H9 (cell line): Measurements from ENCODE around the gene LRRFIP2. TPM values are rescaled to one million over a fixed set of nuclear protein-coding genes. Genes with fewer than 3 reads are reported as not detected.

Source experiments
- DNase-seq: peaks from one replicate; pipeline ENCODE4 v3.0.0-alpha.2; 2017
- H2AFZ ChIP-seq: one replicate; pipeline ENCODE4 v1.6.1; 2013; ENCODE audit warnings: mild to moderate bottlenecking, low read length, control low read depth, moderate library complexity
- H2AK5ac ChIP-seq: 2 replicates; pipeline ENCODE4 v1.6.1; 2013; ENCODE audit warnings: low read length, control low read depth, mixed read lengths; ENCODE audit not compliant: insufficient read length
- H2BK120ac ChIP-seq: one replicate; pipeline ENCODE4 v1.6.1; 2013; ENCODE audit warnings: low read depth, mild to moderate bottlenecking, low read length, control low read depth, inconsistent platforms; ENCODE audit not compliant: poor library complexity, severe bottlenecking
- H2BK12ac ChIP-seq: 2 replicates; pipeline ENCODE4 v1.6.1; 2013; ENCODE audit warnings: low read length, control low read depth, mixed read lengths, low read depth; ENCODE audit not compliant: insufficient read length
- H2BK15ac ChIP-seq: 2 replicates; pipeline ENCODE4 v1.6.1; 2013; ENCODE audit warnings: low read depth, low read length, control low read depth
- H2BK20ac ChIP-seq: one replicate; pipeline ENCODE4 v1.6.1; 2013; ENCODE audit warnings: low read depth, mild to moderate bottlenecking, low read length, control low read depth, inconsistent platforms; ENCODE audit not compliant: poor library complexity, severe bottlenecking
- H2BK5ac ChIP-seq: 2 replicates; pipeline ENCODE4 v1.6.1; 2013; ENCODE audit warnings: low read length, control low read depth, mixed read lengths; ENCODE audit not compliant: insufficient read length
- H3K14ac ChIP-seq: 2 replicates; pipeline ENCODE4 v1.6.1; 2013; ENCODE audit warnings: low read length, control low read depth; ENCODE audit not compliant: insufficient read depth
- H3K18ac ChIP-seq: 2 replicates; pipeline ENCODE4 v1.6.1; 2013; ENCODE audit warnings: low read depth, mild to moderate bottlenecking, mixed read lengths, low read length, control low read depth; ENCODE audit not compliant: insufficient read length
- H3K23ac ChIP-seq: 2 replicates; pipeline ENCODE4 v1.6.1; 2013; ENCODE audit warnings: low read length, control low read depth, mixed read lengths, low read depth; ENCODE audit not compliant: insufficient read length
- H3K23me2 ChIP-seq: 2 replicates; pipeline ENCODE4 v1.6.1; 2013; ENCODE audit warnings: low read depth, mild to moderate bottlenecking, mixed read lengths, low read length, control low read depth; ENCODE audit not compliant: insufficient read length, poor library complexity, severe bottlenecking
- H3K27ac ChIP-seq: 2 replicates; pipeline ENCODE4 v1.5.1; 2013; ENCODE audit warnings: low read length, control low read depth, mixed read lengths, low read depth; ENCODE audit not compliant: insufficient read length
- H3K27me3 ChIP-seq: 2 replicates; pipeline ENCODE4 v1.6.1; 2013; ENCODE audit warnings: low read length, control low read depth, inconsistent platforms; ENCODE audit not compliant: insufficient read depth
- H3K4ac ChIP-seq: 2 replicates; pipeline ENCODE4 v1.6.1; 2013; ENCODE audit warnings: low read depth, mild to moderate bottlenecking, control low read depth, inconsistent platforms, low read length, moderate library complexity
- H3K4me1 ChIP-seq: 2 replicates; pipeline ENCODE4 v1.6.1; 2013; ENCODE audit warnings: low read length, control low read depth, inconsistent platforms; ENCODE audit not compliant: insufficient read depth
- H3K4me2 ChIP-seq: 2 replicates; pipeline ENCODE4 v1.6.1; 2013; ENCODE audit warnings: low read length, control low read depth, mixed read lengths; ENCODE audit not compliant: insufficient read length, insufficient read depth
- H3K56ac ChIP-seq: 2 replicates; pipeline ENCODE4 v1.6.1; 2013; ENCODE audit warnings: low read depth, mild to moderate bottlenecking, mixed read lengths, low read length, control low read depth; ENCODE audit not compliant: insufficient read length
- H3K79me1 ChIP-seq: 2 replicates; pipeline ENCODE4 v1.6.1; 2013; ENCODE audit warnings: low read depth, mild to moderate bottlenecking, moderate library complexity, low read length, control low read depth, inconsistent platforms; ENCODE audit not compliant: insufficient read depth, poor library complexity, severe bottlenecking
- H3K79me2 ChIP-seq: 2 replicates; pipeline ENCODE4 v1.6.1; 2013; ENCODE audit warnings: low read length, control low read depth, inconsistent platforms; ENCODE audit not compliant: insufficient read depth
- H3K9ac ChIP-seq: 2 replicates; pipeline ENCODE4 v1.6.1; 2013; ENCODE audit warnings: low read length, control low read depth, mixed read lengths; ENCODE audit not compliant: insufficient read length; ENCODE audit errors: extremely low read depth
- H3K9me3 ChIP-seq: one replicate; pipeline ENCODE4 v1.6.1; 2013; ENCODE audit warnings: low read depth, low read length, inconsistent platforms; ENCODE audit not compliant: control insufficient read depth
- H3T11ph ChIP-seq: one replicate; pipeline ENCODE4 v1.6.1; 2013; ENCODE audit warnings: mild to moderate bottlenecking, low read length, control low read depth, inconsistent platforms
- H4K20me1 ChIP-seq: one replicate; pipeline ENCODE4 v1.6.1; 2013; ENCODE audit not compliant: control insufficient read depth, insufficient read length, insufficient read depth
- H4K5ac ChIP-seq: 2 replicates; pipeline ENCODE4 v1.6.1; 2013; ENCODE audit warnings: low read depth, mild to moderate bottlenecking, mixed read lengths, low read length, control low read depth; ENCODE audit not compliant: insufficient read length
- H4K8ac ChIP-seq: replicated peaks from 2 replicates; pipeline ENCODE4 v1.6.1; 2013; ENCODE audit warnings: low read length, control low read depth, mixed read lengths, low read depth; ENCODE audit not compliant: insufficient read length
- H4K91ac ChIP-seq: 2 replicates; pipeline ENCODE4 v1.6.1; 2013; ENCODE audit warnings: low read depth, mild to moderate bottlenecking, moderate library complexity, mixed read lengths, low read length, control low read depth; ENCODE audit not compliant: insufficient read length
- H3K27ac Mint-ChIP-seq, 3 experiments: 2 replicates in 2 of 3; 3 replicates in 1 of 3; pipeline ENCODE4 v1.8.0; 2020 to 2021; ENCODE audit warnings: mixed read lengths in 3 of 3, mild to moderate bottlenecking in 1 of 3, moderate library complexity in 1 of 3
- H3K27me3 Mint-ChIP-seq: 2 replicates; pipeline ENCODE4 v1.8.0; 2021; ENCODE audit warnings: low read depth, mild to moderate bottlenecking, moderate library complexity, mixed read lengths
- H3K36me3 Mint-ChIP-seq, 3 experiments: 2 replicates in 2 of 3; 3 replicates in 1 of 3; pipeline ENCODE4 v1.8.0; 2020 to 2021; ENCODE audit warnings: low read depth in 3 of 3, mixed read lengths in 3 of 3; ENCODE audit not compliant: insufficient read depth in 1 of 3
- H3K4me1 Mint-ChIP-seq, 2 experiments: 2 replicates each; pipeline ENCODE4 v1.8.0; 2020; ENCODE audit warnings: mixed read lengths in 2 of 2
- H3K4me3 Mint-ChIP-seq, 2 experiments: 2 replicates in 1 of 2; 3 replicates in 1 of 2; pipeline ENCODE4 v1.8.0; 2020 to 2021; ENCODE audit warnings: mild to moderate bottlenecking in 2 of 2, mixed read lengths in 2 of 2, moderate library complexity in 1 of 2
- H3K9me3 Mint-ChIP-seq, 2 experiments: 2 replicates in 1 of 2; 3 replicates in 1 of 2; pipeline ENCODE4 v1.8.0; 2020; ENCODE audit warnings: mild to moderate bottlenecking in 2 of 2, mixed read lengths in 2 of 2, moderate library complexity in 1 of 2
- CTCF ChIP-seq: fragments of 200-600 bp; sonication (generic); conservative IDR thresholded peaks from 3 replicates; pipeline ENCODE4 v1.8.0; 2021; ENCODE audit warnings: antibody characterized with exemption, mild to moderate bottlenecking
- WGBS: extraction: QIAGEN DNeasy Blood & Tissue Kit; methylation state at CpG from one replicate; pipeline ENCODE4 v1.1.7; 2013; ENCODE audit warnings: missing lambda C conversion rate, low lambda C conversion rate, mixed read lengths; ENCODE audit not compliant: insufficient read length; ENCODE audit errors: extremely low coverage; 5-methylcytosine and 5-hydroxymethylcytosine counted together
- total RNA-seq: library from RNA; stranded (reverse); gene quantifications from 2 replicates; pipeline ENCODE4 v1.2.1, GENCODE V29; 2021

LRRFIP2 gene
- total RNA-seq, 1 experiment from 2014 or later = 30.7 TPM

- Histone ChIP-seq H2BK12ac (no peak overlapping the region), H4K8ac (no peak overlapping the region), H4K20me1 (no peaks in the 10 kb centered on the region), H4K5ac (no peak overlapping the region), H3K79me1 (no peaks in the 10 kb centered on the region), H3K27me3 (no peaks in the 10 kb centered on the region), H2BK120ac (no peak overlapping the region), H3T11ph (no peak overlapping the region), H2BK5ac (no peak overlapping the region), H3K4ac (no peak overlapping the region), H3K56ac (no peak overlapping the region), H3K9ac (no peak overlapping the region), H3K18ac (no peak overlapping the region), H3K4me2 (no peak overlapping the region), H3K23me2 (no peaks in the 10 kb centered on the region), H2AFZ (no peak overlapping the region), H3K9me3 (no peaks in the 10 kb centered on the region), H3K27ac (no peak overlapping the region), H2BK15ac (no peak overlapping the region), H3K4me1 (no peaks in the 10 kb centered on the region), H3K14ac (no peak overlapping the region), H2BK20ac (no peak overlapping the region), H2AK5ac (no peak overlapping the region), H3K23ac (no peak overlapping the region), H4K91ac (no peak overlapping the region), H3K79me2 (no peaks in the 10 kb centered on the region)
- no peak for DNase-seq
- peaks cover under 1% of the 10 kb centered on the region in 3 experiments; a peak in 5 of 7 replicates for H3K36me3 Mint-ChIP-seq
- no peaks in the 10 kb centered on the region for H3K4me1 Mint-ChIP-seq
- H3K27ac Mint-ChIP-seq = no peak overlapping the region
- no peaks in the 10 kb centered on the region for H3K9me3 Mint-ChIP-seq
- H3K27me3 Mint-ChIP-seq = no peaks in the 10 kb centered on the region
- WGBS = no CpG with 5 or more reads among the region's 1 CpG
- no peak overlapping the region for H3K4me3 Mint-ChIP-seq
- no peak for TF ChIP-seq CTCF
Measured at GRCh38 chr3:37116998-37117397, 57.4 kb downstream of the LRRFIP2 start.
